Dedifferentiated amniotic fluid mesenchymal stem cell (primary cell): ENCODE data around the gene SLC43A2.

ENCODE experiments used
- DNase-seq: peaks from one replicate; pipeline ENCODE4 v3.0.0-alpha.2; 2016; ENCODE audit errors: extremely low spot score

SLC43A2 gene

GRCh38 chr17:1562176-1562643, 66.4 kb downstream of the SLC43A2 start:
- no peak for DNase-seq

- DNase-seq: no peak
Observed at GRCh38 chr17:1561420-1562175, 67.0 kb downstream of the SLC43A2 start.

- no peak for DNase-seq
Observed at GRCh38 chr17:1560858-1561355, 67.7 kb downstream of the SLC43A2 start.

DNA sequence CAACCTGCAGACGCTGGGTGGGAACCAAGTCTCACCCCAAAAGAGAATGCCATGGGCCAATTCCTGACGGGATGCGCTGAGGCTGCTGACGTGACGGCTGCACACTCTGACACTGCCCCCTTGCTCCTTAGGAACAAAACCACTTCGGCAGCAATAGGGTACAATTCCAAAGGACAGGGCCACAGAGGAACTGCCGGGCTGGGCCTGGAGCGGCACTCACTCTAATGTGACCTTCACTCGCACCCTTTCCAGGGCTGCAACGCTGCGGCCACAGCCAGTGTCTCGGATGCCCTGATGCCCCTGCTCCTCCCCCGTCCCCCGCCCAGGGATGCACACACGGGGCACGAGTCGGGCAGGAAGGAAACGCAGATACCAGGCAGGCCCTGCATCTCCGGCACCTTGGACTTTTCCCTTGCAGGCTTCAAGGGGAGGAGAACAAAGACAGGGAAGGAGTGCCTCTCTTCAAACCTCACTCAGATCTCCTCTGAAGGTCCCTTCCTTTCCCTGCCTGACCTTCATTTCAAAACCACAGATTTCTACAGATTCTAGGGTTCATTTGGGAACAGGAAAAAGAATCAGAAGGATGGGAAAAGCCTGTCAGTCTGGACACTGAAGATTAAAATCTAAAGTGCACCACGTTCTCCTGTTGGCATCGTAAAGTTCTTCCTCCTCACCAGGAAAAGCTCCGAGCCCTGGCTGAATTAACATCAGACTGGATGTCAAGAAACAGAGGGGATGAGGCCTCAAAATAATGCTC, 68.4 kb downstream of the SLC43A2 start:
- no peak for DNase-seq

GRCh38 chr17:1559047-1560043, 69.3 kb downstream of the SLC43A2 start:
- no peak for DNase-seq

GRCh38 chr17:1558401-1558800, 70.2 kb downstream of the SLC43A2 start:
- DNase-seq: no peak

DNA sequence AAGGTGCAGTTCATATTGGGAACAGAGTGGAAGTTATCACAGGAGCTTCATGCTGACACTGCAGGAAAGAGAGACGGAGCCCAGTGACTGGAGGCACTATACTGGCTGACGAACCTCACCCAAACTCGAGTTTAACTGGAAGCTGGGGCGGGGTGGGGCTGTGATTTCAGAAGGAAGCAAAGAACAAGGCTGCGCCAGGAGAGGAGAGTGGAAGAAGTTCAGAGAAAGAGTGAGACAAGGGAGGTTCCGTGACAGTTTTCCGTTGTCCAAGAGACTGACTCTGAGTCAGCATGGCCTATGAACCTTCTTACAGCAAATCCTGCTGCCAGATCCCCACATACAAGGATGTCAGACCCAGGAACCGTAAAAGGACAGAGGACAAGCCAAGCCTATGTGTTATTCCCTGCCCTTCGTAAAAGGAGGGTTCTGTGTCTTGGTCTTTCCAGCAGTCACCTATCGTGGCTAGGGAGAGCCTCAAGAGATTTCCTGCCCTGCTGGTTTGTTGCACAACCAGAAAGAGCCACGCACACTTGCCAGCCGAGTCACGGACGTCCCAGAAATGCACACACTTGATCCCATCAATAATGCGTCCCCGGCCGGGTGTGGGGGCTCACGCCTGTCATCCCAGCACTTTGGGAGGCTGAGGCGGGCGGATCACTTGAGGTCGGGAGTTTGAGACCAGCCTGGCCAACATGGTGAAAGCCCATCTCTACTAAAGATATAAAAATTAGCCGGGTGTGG, 71.1 kb downstream of the SLC43A2 start:
- no peak for DNase-seq

DNA sequence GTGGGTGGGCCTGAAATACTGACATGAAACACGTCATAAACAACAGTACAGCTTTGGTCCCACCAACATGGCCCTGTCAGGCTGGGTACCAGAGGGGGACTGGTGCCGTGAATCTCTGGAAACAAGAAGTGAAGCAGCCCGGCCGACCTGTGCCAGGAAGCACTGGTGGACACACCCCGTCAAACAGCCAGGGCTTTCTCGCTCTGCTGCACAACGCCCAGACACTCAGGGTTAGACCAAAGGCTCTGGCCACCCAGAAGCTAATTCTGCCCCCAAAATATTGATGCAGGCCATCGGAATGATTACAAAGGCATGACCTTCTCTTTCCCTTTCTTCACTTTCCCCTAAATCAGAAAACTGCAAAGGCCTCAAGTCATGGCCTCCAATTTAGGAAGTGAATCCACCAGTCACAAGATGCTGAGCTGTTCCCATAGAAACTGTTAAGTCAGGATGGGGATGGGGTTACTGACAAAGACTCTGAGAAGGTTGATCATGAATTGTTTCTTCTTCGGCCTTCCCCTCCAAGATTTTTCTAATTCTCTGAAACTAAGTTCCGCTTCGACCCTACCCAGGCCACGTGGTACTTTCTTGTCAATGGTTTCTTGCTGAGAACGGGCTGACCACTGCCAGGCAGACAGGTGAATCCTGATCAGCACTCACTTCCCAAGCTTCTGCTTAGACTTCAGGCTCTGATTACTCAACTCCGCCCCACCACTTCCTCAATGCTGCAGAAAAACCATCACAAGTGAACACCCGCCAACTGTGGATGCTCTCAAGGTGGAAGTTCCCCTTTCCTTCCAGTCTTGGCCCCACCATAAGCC, 72.8 kb downstream of the SLC43A2 start:
- DNase-seq: no peak

GRCh38 chr17:1554751-1555540, 73.7 kb downstream of the SLC43A2 start:
- no peak for DNase-seq

- no peak for DNase-seq
Observed at GRCh38 chr17:1553354-1554266, 75.0 kb downstream of the SLC43A2 start.

- DNase-seq: no peak
Observed at GRCh38 chr17:1552932-1553331, 75.7 kb downstream of the SLC43A2 start.

- no peak for DNase-seq
Observed at GRCh38 chr17:1551741-1552140, 76.9 kb downstream of the SLC43A2 start.

GRCh38 chr17:1548032-1548431, 80.6 kb downstream of the SLC43A2 start:
- DNase-seq: no peak

GRCh38 chr17:1546292-1546922, 82.2 kb downstream of the SLC43A2 start:
- DNase-seq: no peak

DNA sequence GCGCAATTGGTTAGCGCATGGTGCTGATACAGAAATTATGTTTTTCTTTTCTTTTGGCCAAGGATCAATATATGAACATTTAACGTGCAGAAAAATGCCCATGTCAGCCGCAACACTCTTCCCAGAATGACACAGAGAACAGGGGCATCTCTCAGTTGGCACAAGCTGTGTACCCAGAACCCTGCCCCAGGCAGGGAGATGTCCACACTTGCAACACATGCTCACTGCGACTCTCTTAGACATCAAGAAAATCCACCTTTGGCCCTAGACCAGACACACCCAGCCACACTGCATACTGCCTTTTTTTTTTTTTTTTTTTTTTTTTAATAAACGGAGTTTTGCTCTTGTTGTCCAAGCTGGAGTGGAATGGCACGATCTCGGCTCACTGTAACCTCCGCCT, 83.0 kb downstream of the SLC43A2 start:
- no peak for DNase-seq

DNA sequence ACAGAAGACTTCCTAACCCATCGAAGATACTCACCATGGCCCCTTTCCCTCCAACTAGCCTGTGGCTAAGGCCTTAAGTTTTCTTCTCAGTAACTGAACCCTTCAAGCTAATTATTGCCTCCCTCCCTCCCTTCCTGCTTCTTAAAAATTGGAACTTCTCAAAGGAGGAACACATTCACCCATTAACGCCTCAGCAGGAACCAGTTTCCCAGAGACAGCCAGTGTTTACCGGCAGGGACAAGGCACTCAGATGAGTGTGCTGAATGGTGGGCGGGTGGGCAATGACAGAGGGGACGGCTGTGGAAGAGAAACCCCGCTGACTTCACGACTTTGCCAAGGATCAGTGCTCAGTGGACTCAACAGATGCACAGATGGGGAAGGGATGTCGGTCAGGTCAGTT, 86.3 kb downstream of the SLC43A2 start:
- no peak for DNase-seq

GRCh38 chr17:1541367-1541904, 87.2 kb downstream of the SLC43A2 start:
- DNase-seq: no peak
